HG03108 (cell line): ENCODE measurements around the gene CCDC134.

Experiments
- ATAC-seq: cut with Tn5 transposase; IDR thresholded peaks from one replicate; pipeline ENCODE4 v1.9.1; 2021; ENCODE audit warnings: moderate library complexity; ENCODE audit not compliant: unreplicated experiment

CCDC134 gene

DNA sequence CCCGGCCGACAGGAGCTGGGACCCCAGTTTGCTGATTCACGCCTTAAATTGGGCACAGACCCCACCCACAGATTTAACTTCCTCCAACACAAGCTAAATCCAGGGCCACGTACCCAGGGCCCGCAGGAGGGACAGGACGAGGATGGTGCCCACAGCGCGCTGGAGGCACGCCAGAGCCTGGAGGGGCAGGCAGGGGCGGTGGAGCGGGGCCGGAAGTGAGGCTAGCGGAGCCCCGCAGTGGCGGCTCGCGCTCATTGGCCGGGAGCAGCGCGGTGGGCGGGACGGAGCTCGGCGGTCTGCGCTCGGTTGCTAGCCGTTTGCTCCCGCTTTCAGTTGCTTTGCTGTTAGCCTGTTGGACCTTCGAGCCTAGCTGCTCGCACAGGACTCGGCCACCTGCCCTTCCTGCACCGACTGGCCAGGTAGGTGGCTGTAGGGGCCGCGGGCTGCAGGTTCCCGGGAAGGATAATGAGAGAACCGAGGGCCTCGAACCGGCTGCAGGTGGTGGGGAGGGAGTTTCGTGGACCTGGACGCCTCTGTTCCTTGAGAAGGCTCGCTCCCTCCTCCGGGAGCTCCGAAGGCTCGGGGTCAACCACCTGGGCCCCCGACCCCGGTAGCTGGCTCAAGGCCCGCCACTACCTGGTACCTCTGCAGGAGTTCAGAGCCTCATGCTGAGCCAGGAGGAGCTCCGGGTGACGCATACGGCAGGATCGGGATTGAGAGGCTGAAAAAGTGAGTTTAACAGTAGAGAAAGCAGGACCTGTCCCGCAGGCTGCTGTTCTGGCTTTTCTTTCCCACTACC is at the start of gene CCDC134:
Gene CCDC134 (plus strand): TSS at position 332 of the 799 bp plus-strand sequence. CDS start 8,212 bp downstream, outside the sequence.
- peak; percentile 88 for ATAC-seq

DNA sequence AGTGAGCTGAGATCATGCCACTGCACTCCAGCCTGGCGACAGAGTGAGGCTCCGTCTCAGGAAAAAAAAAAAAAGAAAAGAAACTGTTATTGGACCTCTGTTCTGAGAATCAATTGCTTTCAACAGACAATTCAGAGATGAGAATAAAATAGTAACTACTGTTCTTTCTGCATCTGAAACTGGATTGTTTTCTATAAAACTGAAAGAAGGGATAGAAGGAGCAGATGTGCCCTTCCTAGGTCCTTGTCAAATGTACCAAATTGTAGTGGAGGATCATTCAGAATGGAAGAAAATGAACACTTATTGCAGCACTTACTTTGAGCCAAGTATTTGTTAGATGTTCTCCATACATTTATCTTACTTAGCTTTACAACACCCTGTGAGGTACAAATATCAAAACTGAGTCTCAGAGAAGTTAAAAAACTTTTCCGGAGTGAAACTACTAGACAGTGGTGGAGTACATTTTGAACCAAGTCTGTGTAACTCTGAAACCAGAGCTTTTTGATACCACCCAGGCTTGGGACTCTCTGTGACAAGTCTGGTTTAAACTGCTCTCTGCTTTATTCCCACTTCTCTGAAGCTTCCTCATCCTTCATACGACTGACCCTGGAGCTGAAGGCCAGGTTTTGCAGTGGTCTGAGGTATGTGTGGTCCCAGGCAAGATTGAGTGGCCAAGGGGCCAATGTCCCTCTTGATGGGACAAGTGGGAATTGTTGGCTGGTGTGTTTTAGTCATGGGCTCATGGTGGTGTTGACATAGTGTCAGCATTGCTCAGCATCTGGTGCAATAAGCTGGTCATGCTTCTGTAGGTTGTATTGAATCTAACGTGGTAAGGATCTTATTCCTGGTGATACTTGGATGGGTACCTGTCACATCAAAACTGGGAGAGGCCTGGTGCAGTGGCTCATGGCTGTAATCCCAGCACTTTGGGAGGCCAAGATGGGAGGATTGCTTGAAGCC is 48.2 kb upstream of the CCDC134 start:
- ATAC-seq: no peak

DNA sequence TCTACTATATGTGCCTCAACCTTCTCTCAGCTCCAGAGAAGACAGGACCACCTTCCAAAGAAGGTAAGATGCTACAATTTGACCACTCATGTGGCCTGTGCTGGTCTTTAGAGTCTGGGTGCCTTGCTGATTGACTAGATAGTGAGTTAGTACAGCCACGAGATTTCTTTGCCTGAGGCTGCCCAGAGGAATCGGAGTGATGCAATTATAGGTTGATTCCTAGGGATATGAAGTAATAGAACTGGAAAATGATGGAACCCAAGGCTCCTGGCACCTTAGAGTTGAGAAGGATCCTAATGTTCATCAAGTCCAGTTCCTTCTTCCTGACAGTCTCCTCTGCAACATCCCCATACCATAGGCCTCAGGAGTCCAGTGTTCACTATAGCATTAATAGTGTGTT is 46.5 kb upstream of the CCDC134 start:
- no peak for ATAC-seq

DNA sequence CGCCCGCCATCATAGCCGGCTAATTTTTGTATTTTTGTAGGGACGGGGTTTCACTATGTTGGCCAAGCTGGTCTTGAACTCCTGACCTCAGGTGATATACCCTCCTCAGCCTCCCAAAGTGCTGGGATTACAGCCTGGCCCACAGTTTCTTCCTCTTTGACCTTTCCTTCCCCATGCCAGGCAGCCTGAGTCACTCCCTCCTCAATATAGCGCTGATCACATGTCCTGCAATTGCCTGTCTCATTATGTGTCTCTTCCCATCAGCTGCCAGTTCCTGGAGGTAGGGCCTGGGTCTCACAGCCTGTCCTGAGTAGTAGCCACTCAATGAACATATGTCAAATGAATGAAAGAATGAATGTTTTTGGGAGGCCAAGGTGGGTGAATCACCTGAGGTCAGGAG is 43.0 kb upstream of the CCDC134 start:
- no peak for ATAC-seq

DNA sequence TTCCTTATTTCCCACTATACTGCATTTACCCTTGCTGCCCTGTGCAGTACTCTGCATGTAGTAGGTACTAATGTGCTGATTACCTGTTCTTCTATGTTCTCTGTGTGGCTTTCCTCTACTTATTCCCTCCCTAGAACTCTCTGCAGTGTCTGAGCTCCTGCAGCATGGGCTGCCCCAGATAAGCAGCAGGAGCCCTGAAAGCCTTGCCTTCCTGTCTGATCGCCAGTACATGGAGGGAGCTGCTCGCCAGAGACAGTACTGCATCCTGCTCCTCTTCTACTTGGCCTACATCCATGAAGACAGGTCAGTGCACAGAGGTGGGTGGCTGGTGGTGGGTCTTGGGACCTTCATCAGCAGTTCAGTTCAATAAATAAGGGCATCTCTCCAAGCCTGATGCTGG is 42.2 kb upstream of the CCDC134 start:
- no peak for ATAC-seq

DNA sequence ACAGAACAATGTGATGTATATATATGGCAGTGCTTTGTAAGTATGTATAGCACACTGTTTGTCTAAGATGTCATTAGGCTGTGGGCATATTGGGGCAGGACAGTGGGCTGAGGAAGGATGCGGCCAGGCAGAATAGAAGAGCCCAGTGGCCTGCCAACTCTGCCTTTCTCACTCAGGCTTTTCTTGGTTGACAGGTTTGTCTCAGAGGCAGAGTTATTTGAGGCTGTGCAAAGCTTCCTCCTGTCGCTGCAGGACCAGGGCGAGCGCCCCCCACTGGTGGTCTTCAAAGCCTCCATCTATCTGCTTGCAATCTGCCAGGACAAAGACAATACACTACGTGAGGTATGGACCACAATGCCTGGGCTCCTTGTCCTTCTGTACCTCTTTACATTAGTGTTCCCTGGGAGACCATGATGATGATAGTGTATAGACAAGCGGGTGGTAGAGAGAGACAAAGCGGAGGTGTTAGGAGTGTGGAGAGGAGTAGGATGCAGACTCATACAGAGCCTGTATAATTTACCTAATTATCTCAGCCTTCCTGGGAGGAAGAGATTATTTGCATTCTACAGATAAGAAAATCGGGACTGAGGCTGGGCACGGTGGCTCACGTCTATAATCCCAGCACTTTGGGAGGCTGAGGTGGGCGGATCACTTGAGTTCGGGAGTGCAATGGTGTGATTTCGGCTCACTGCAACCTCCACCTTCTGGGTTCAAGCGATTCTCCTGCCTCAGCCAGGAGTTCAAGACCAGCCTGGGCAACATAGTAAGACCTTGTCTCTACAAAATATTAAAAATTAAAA is 37.3 kb upstream of the CCDC134 start:
- no peak for ATAC-seq

DNA sequence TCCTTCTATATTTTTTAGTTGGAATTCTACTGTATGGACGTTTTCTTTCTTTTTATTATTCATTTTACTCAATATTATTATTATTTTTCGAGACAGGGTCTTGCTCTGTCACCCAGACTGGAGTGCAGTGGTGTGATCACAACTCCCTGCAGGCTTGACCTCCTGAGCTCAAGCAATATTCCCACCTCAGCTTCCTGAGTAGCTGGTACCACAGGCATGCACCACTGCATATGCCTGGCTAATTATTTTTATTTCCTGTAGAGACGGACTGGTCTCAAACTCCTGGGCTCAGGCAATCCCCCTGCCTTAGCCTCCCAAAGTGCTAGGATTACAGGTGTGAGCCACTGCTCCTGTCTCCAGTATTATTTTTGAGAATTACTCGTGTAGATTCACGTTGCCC is 34.0 kb upstream of the CCDC134 start:
- ATAC-seq: no peak

DNA sequence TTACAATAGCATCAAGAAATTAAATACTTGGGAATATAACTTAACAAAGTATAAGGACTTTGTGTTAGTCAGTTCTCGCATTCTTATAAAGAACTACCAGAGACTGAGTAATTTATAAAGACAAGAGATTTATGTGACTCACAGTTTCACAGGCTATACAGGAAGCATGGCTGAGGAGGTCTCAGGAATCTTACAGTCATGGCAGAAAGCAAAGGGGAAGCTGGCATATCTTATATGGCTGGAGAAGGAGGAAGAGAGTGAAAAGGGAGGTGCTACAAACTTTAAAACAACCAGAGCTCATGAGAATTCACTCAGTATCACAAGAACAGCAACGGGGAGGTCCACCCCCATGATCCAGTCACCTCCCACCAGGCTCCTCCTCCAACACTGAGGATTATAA is 32.0 kb upstream of the CCDC134 start:
- no peak for ATAC-seq

DNA sequence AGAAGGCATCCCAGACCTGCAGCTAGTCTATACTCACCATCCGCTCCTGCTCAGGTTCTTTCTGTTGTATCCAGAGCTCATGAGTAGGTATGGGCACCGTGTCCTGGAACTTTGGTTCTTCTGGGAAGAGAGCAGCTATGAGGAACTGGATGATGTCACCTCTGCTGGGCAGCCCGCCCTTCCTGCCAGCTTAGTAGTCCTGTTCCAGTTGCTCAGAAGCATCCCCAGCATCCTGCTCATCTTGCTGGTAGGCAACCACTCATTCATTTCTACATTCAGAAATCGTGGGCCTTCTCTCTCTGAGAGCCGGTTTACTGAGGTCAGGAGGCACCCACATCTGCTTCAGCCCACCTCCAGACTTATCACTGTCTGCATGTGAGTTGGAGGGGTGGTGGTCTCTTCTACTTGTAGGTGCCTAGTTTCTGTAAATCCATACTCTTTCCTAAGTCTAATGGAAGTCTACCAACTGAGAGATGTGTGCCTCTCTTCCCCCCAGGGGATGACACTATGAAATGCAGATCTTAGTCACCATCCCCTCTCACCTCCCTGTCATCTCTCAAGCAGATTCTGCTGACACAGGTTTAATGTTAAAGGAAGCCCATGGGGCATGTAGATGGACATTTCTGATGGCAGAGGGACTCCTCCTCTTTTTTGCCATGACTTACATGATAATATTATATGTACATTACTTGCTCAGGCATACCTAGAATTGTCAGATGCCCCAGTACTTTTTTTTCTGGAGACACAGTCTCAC is 29.6 kb upstream of the CCDC134 start:
- ATAC-seq: no peak

DNA sequence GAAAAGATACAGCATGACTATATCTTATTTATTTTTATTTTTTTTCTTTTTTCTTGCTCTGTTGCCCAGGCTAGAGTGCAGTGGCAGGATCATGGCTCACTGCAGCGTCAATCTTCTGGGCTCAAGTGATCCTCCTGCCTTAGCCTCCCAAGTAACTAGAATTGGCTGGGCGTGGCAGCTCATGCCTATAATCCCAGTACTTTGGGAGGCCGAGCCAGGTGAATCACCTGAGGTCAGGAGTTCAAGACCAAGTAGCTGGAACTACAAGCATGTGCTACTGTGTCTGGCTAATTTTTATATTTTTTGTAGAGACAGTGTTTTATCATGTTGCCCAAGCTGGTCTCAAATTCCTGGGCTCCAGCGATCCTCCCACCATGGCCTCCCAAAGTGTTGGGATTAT is 28.3 kb upstream of the CCDC134 start:
- ATAC-seq: no peak

DNA sequence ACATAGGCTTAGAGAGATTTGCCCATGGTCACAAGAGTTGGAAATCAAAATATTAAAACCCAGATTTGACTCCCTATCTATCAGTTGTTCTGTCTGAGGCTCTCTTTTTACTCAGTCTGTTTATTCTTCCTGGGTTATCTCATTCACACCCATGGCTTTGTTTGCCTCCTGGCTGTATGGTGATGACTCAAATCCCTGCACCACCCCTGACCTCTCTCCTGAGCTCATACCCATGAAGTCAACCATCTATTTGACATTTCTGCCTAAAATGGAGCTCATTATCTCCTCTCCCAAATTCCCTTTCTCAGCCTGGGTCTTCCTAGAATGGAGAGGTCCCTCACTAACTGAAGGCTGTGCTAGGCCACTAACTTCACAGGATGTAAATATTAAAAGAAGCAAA is 27.8 kb upstream of the CCDC134 start:
- no peak for ATAC-seq

DNA sequence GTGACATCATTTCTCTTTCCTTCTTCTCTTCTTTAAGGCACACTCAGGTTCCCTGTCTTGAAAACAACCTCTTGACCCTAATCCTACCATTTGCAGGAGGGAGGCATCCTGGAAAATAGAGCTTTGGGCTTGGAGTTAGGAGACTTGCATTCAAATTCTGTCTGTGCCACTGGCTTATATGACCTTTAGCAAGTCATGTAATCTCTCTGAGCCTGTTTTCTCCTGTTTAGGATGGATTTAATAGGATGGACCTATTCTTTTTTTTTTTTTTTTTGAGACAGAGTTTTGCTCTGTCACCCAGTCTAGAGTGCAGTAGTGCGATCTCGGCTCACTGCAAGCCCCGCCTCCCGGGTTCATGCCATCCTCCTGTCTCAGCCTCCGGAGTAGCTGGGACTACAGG is 25.1 kb upstream of the CCDC134 start:
- no peak for ATAC-seq

DNA sequence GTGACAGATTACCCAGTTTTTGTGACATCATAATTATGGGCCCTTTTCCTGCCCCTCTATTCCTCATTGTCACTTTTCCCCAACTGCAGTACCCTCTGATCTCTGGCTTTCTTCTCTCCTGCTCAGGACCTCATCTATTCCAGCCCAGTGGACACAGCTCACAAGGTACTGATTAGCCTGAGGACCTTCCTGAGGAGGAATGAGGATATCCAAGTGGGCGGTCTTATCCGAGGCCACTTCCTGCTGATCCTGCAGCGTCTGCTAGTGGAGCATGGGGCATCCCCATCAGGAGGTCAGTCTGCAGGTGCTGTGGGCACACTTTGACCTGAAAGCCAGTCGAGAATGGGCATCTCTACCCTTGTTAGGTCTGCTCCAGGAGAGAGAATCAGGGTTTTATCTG is 24.5 kb upstream of the CCDC134 start:
- ATAC-seq: no peak

DNA sequence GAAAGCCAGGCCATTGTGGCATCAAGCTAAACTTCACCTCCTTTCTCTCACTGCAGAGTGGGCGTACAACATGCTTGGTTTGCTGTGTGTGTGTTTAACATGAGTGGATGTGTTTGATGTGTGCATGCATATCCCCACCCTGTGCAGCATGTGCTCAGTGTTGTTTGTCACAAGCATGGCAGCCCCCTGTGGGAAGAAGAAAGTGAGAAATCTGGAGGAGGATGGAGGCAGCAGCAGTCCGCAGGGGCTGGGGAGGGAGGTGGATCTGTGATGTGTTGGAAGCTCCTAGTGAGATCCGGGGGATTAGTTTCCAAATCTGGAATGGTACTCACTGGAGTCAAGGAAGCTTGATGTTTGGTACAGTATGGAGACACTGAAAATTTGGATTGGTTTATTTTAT is 24.1 kb upstream of the CCDC134 start:
- ATAC-seq: no peak

DNA sequence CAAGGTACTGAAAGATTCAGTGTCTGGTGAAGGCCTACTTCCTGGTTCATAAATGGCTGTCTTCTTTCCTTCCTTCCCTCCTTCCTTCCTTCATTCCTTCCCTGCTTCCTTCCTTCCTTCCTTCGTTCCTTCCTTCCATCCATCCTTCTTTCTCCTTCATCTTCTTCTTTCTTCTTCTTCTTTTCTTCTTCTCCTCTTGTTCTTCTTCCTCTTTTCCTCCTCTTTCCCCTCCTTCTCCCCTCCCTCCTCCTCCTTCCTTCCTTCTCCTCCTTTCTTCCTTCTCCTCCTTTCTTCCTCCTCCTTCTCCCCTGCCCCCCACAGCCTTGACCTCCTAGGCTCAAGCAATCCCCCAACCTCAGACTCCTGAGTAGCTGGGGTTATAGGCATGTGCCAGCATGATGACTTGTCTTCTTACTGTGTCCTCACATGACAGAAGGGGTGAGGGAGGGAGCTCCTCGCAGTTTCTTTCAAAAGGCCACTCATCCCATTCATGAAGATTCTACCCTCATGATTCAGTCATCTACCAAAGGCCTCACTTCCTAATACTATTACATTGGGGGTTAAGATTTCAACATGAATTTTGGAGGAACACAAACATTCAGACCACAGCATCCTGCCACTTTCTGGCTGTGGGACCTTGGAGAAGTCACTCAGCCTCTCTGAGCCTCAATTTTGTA is 22.6 kb upstream of the CCDC134 start:
- ATAC-seq: no peak

DNA sequence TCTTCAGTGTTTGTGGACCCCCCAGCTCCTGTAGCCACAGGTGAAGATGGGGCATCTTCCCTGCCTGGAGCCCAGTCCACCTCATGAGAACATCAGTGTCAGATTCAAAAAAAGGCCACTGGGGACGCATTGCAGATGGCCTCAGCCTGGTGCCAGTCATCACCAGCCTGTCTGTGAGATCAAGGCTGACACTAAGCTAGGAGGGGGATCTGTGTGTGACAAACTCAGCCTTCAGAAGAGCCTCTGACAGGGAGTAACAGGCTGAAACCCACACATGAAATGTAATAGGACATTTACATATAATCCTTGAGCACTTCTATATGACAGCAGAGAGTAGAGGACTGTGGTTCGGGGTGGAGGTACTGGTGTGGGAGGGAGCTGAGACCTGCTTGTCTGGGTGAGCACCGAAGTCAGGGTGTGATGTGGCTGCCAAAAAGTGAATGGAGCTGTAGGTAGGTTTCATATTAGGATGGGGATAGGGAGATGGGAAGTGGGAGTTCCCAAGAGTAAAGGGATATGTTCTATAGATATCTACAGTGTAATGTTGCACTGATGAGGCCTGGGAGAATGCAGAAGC is 20.5 kb upstream of the CCDC134 start:
- ATAC-seq: no peak

DNA sequence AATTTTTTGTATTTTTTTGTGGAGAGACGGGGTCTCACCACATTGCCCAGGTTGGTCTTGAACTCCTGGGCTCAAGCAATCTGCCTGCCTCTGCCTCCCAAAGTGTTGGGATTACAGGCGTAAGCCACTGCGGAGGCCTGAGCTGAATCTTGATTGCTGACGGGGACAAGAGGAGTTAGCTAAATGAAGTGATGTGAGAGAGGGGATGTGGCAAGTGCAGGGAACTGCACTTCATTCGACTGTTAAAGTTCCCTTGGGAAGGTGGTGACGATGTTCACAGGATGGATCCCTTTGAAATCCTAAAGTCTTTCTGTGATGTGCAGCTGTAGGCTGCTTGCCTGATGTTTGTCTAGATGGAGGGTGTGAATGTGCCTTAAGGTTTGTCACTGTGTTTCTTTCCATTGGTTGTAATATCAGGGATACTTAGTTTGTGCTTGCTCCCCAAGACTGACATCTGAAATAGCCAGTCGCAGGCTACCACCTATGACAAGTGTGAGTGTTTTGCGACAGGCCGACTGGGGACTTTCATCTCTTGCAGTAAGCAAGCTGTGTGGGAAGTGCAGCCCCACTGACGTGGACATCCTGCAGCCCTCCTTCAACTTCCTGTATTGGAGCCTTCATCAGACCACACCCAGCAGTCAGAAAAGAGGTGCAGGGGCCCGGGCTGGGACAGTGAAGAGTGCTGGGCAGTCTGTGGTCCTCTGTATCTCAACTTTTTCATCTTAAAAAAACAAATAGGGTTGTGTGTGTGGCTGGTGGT is 19.6 kb upstream of the CCDC134 start:
- peak; percentile 85 for ATAC-seq

DNA sequence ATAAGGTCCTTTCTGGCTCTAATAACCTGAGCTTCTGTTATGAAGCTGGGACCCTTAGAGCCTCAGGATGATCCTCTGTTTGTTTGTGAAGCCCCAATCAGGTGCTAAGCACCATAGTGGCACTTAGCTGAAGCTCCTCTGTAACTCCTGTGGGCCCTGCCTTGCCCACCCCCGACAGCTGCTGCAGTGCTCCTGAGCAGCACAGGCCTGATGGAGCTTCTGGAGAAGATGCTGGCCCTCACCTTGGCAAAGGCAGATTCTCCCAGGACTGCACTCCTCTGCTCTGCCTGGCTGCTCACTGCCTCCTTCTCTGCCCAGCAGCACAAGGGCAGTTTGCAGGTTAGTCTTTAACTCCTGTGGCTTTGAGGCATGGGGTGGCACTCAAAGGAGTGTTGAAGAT is 19.0 kb upstream of the CCDC134 start:
- ATAC-seq: no peak

DNA sequence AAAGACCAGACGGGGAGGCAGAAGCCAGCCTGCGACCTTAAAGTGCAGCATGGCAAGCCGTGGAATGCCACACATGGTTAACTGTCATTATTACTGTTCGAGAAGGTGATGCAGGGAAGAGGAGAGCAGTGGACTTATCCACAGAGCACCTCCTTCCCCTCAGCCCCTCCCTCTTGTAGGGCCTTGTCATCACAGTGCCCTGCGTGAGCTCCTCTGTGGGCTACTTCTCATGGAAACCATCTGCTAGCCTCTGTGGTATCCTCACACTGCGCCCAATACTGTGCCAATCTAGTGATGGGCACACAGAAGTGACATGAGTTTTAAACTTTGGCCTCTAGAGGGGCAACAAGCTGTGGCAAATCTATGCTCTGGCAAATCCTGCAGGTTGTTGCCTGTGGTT is 18.2 kb upstream of the CCDC134 start:
- ATAC-seq: no peak
